Vagina (tissue), 2 donors: ENCODE measurements around the gene STEAP1B. TPM values are rescaled to one million over a fixed set of nuclear protein-coding genes. Genes with fewer than 3 reads are reported as not detected.
"Not testable (repeated sequence)": the region's sequence is repeated elsewhere in the genome, so short reads cannot be mapped to it uniquely, and the experiment has no call there.

Experiments used
- DNase-seq, 2 donors: peaks; one replicate each; pipeline ENCODE4 v3.0.0-alpha.2; 2017; ENCODE audit errors: extremely low spot score in 2 of 2
- H3K27ac ChIP-seq: fragments of 200-600 bp; sonication (generic); one replicate; pipeline ENCODE4 v1.5.1; 2019
- H3K27me3 ChIP-seq: fragments of 200-600 bp; sonication (generic); one replicate; pipeline ENCODE4 v1.5.1; 2019
- H3K36me3 ChIP-seq, 2 donors: fragments of 200-600 bp; sonication (generic); one replicate each; pipeline ENCODE4 v1.5.1; 2017 to 2019
- H3K4me1 ChIP-seq: fragments of 200-600 bp; sonication (generic); one replicate; pipeline ENCODE4 v1.5.1; 2019
- H3K4me3 ChIP-seq, 2 donors: fragments of 200-600 bp; sonication (generic); 1 replicate in 1 of 2; 2 replicates in 1 of 2; pipeline ENCODE4 v1.5.1; 2016 to 2019
- H3K9me3 ChIP-seq: fragments of 200-600 bp; sonication (generic); one replicate; pipeline ENCODE4 v1.5.1; 2019
- CTCF ChIP-seq, 3 experiments: fragments of 450-650 bp in 2 of 3; fragments of 200-600 bp in 1 of 3; sonication (generic) in 1 of 3; IDR thresholded peaks; one replicate each; pipeline ENCODE4 v1.5.1; 2017 to 2019; ENCODE audit warnings: antibody characterized with exemption in 3 of 3, mild to moderate bottlenecking in 2 of 3, moderate library complexity in 2 of 3
- POLR2A ChIP-seq, 2 donors: fragments of 450-650 bp; IDR thresholded peaks; one replicate each; pipeline ENCODE4 v1.6.1; 2017; ENCODE audit warnings: antibody characterized with exemption in 2 of 2, mild to moderate bottlenecking in 2 of 2, moderate library complexity in 2 of 2
- POLR2AphosphoS5 ChIP-seq, 2 donors: sonication (generic); formaldehyde crosslinking; IDR thresholded peaks; one replicate each; pipeline ENCODE4 v1.9.0; 2017; ENCODE audit warnings: antibody characterized with exemption in 2 of 2, mild to moderate bottlenecking in 2 of 2, low read depth in 1 of 2; ENCODE audit not compliant: insufficient read depth in 1 of 2
- intact Hi-C: fragments of 100-400 bp; cut with DNase I; formaldehyde crosslinking; loops from one replicate; pipeline ENCODE4 v1.15.1; 2023
- total RNA-seq: library from RNA; depleted of rRNA; stranded (reverse); fragments of >200 nt; gene quantifications from one replicate; pipeline ENCODE4 v1.2.3, GENCODE V29; 2016

Gene STEAP1B
- total RNA-seq, 1 donor from 2014 or later: 8.8 TPM

- H3K4me1 ChIP-seq, H3K27ac ChIP-seq, intact Hi-C loops, H3K4me3 ChIP-seq, H3K27me3 ChIP-seq, H3K36me3 ChIP-seq, DNase-seq, H3K9me3 ChIP-seq: not testable (repeated sequence)
Measured at GRCh38 chr7:22493160-22493925, 6.6 kb downstream of the STEAP1B start.

GRCh38 chr7:22488643-22489462 is 11.1 kb downstream of the STEAP1B start:
- Histone ChIP-seq H3K36me3 (no peaks in the 10 kb centered on the region), H3K4me1 (no peaks in the 10 kb centered on the region), H3K9me3 (no peaks in the 10 kb centered on the region), H3K4me3 (no peak overlapping the region), H3K27ac (no peak overlapping the region), H3K27me3 (no peaks in the 10 kb centered on the region)
- intact Hi-C loops: loop anchor here (5.0 kb wide), 1 partner anchor 377 kb away; no protein-coding TSS in a partner anchor
- DNase-seq: no peak
- TF ChIP-seq POLR2AphosphoS5 (IDR thresholded peaks at IDR 0.05; ENCODE audit: insufficient read depth in 1 of 2, low read depth in 1 of 2): peak in 1 of 2 donors; percentile 34
- TF ChIP-seq POLR2A (IDR thresholded peaks at IDR 0.05): no peak
- peak; percentile 55 to 89 (median 81) for TF ChIP-seq CTCF (IDR thresholded peaks at IDR 0.05)

- H3K4me3 ChIP-seq: no peak overlapping the region
- no peaks in the 10 kb centered on the region for H3K4me1 ChIP-seq
- TF ChIP-seq POLR2A (IDR thresholded peaks at IDR 0.05) (no peak), POLR2AphosphoS5 (IDR thresholded peaks at IDR 0.05; ENCODE audit: insufficient read depth in 1 of 2, low read depth in 1 of 2) (no peak), CTCF (IDR thresholded peaks at IDR 0.05) (no peak)
Measured at GRCh38 chr7:22487978-22488642, 11.9 kb downstream of the STEAP1B start.

GRCh38 chr7:22486597-22486996 is 13.4 kb downstream of the STEAP1B start:
- Histone ChIP-seq H3K36me3 (no peaks in the 10 kb centered on the region), H3K9me3 (no peaks in the 10 kb centered on the region), H3K4me1 (peaks cover 4% of the 10 kb centered on the region), H3K4me3 (no peak overlapping the region), H3K27ac (no peak overlapping the region), H3K27me3 (no peaks in the 10 kb centered on the region)
- intact Hi-C loops: loop anchor here (5.0 kb wide), 1 partner anchor 374 kb away; no protein-coding TSS in a partner anchor
- no peak for DNase-seq
- TF ChIP-seq CTCF (IDR thresholded peaks at IDR 0.05) (no peak), POLR2A (IDR thresholded peaks at IDR 0.05) (no peak), POLR2AphosphoS5 (IDR thresholded peaks at IDR 0.05; ENCODE audit: insufficient read depth in 1 of 2, low read depth in 1 of 2) (no peak)

More at GRCh38 chr7:22487978-22488642, 11.9 kb downstream of the STEAP1B start:
- Histone ChIP-seq H3K9me3 (no peaks in the 10 kb centered on the region), H3K27me3 (no peaks in the 10 kb centered on the region), H3K27ac (no peak overlapping the region), H3K36me3 (no peaks in the 10 kb centered on the region)
- intact Hi-C loops: loop anchor here (5.0 kb wide), 1 partner anchor 376 kb away; no protein-coding TSS in a partner anchor
- no peak for DNase-seq

- no peak overlapping the region for H3K27ac ChIP-seq
- H3K4me1 ChIP-seq: peaks cover 4% of the 10 kb centered on the region
- intact Hi-C loops: loop anchor here (5.0 kb wide), 1 partner anchor 373 kb away; no protein-coding TSS in a partner anchor
- DNase-seq: no peak
- H3K27me3 ChIP-seq: no peaks in the 10 kb centered on the region
- H3K36me3 ChIP-seq: no peaks in the 10 kb centered on the region
- H3K9me3 ChIP-seq: no peaks in the 10 kb centered on the region
- H3K4me3 ChIP-seq: no peak overlapping the region
- TF ChIP-seq POLR2AphosphoS5 (IDR thresholded peaks at IDR 0.05; ENCODE audit: insufficient read depth in 1 of 2, low read depth in 1 of 2) (no peak), POLR2A (IDR thresholded peaks at IDR 0.05) (no peak), CTCF (IDR thresholded peaks at IDR 0.05) (no peak)
Measured at GRCh38 chr7:22485189-22485588, 14.8 kb downstream of the STEAP1B start.
